GM13976 (cell line): Measurements from ENCODE around the gene IL2.

ENCODE experiments used
- DNase-seq: peaks from one replicate; pipeline ENCODE4 v3.0.0; 2012; ENCODE audit warnings: low spot score
- in situ Hi-C: fragments of 300-500 bp; cut with MboI; formaldehyde crosslinking; loops from one replicate; pipeline ENCODE4 v1.12.0; 2022; ENCODE audit warnings: low sequenced_read_pairs, mixed read lengths, inconsistent platforms; ENCODE audit not compliant: unreplicated experiment
- TF ChIP-seq, protein P1 (sequence below): IDR thresholded peaks from 2 replicates; pipeline ENCODE4 v1.5.1; 2012; ENCODE audit warnings: borderline replicate concordance, mild to moderate bottlenecking; ENCODE audit not compliant: insufficient read depth; ENCODE audit errors: extremely low read depth, missing control alignments, control extremely low read depth

The IL2 gene

DNA sequence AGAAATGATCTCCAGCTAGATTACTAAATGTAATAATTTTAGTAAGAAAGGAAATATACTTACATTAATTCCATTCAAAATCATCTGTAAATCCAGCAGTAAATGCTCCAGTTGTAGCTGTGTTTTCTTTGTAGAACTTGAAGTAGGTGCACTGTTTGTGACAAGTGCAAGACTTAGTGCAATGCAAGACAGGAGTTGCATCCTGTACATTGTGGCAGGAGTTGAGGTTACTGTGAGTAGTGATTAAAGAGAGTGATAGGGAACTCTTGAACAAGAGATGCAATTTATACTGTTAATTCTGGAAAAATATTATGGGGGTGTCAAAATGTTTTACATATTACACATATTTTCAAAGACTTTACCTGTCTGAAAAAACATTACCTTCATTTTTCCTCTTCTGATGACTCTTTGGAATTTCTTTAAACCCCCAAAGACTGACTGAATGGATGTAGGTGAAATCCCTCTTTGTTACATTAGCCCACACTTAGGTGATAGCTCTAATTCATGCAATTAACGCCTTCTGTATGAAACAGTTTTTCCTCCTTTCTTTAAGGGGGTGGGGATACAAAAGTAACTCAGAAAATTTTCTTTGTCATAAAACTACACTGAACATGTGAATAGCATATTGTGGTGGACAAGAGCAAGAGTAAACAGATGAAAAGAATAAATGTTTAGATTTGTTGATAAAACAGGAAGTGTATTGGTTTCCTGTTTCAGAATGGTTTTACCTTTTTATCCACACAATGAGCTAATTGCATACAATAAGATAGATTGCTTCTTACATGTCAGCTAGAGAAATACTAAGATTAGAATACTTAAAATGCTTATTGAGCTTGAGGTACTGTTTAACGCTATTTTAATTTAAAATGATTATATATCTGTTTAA is at the start of gene IL2:
IL2 (minus strand) TSS at position 495 of the 886 bp plus-strand sequence; CDS start at position 210, 285 bp downstream.
- TF ChIP-seq, protein P1, sequence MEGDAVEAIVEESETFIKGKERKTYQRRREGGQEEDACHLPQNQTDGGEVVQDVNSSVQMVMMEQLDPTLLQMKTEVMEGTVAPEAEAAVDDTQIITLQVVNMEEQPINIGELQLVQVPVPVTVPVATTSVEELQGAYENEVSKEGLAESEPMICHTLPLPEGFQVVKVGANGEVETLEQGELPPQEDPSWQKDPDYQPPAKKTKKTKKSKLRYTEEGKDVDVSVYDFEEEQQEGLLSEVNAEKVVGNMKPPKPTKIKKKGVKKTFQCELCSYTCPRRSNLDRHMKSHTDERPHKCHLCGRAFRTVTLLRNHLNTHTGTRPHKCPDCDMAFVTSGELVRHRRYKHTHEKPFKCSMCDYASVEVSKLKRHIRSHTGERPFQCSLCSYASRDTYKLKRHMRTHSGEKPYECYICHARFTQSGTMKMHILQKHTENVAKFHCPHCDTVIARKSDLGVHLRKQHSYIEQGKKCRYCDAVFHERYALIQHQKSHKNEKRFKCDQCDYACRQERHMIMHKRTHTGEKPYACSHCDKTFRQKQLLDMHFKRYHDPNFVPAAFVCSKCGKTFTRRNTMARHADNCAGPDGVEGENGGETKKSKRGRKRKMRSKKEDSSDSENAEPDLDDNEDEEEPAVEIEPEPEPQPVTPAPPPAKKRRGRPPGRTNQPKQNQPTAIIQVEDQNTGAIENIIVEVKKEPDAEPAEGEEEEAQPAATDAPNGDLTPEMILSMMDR, result no peak
- DNase-seq, result no peak
- in situ Hi-C loops, result no loop called here

DNA sequence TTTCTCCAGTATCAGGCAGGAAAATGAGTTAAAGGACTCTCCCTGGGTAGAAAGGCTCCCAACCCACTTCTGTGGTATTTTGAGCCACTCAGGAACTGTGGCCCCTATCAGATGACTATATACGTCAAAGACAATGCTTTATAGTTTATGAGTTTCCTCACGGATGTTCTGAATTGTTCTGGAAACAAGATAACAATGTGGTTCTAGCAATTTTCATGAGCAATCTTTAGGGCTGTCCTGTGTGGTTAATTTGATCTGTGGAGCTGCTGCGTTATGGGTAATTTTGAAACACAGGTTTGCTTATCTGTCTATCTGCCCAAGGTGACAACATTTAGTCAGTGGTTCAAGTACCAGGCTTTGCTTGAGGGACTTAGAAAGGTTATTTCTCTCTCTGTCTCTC is 46.7 kb upstream of the IL2 start:
- in situ Hi-C loops, result no loop called here

DNA sequence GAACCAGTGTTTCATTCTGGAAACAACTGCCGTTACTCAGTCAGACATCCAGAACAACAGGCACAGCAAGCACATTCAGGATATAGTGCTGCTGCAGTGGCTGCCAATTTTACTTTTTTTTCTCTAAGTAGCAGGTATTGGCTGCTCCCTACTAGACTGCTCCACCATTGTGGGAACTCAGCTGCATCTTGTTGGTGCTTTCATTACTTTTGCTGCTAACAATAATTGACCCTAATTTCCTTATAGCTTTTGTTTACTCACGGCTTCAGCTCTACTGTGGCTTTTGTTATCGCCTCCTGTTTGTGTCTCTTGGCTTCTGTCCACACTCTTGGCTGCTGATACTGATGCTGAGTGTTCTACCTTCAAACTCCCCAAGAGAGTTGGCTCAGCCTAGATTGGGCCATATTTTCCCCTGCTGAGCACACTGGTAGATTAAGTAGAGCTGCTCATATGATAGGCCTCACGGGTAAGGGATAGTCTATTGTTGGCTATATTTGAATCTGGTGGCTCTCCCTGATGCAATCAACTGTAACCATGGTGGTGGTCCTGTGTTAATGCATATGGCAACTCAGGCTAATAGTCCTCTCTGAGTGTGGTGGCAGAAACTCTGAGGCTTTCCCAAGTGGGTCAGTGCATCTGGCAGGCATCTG is 44.5 kb upstream of the IL2 start:
- in situ Hi-C loops, result no loop called here
- no peak for DNase-seq
- TF ChIP-seq, protein P1, result no peak

More for the DNA sequence above, 46.7 kb upstream of the IL2 start:
- DNase-seq, result no peak
- TF ChIP-seq, protein P1, result no peak

DNA sequence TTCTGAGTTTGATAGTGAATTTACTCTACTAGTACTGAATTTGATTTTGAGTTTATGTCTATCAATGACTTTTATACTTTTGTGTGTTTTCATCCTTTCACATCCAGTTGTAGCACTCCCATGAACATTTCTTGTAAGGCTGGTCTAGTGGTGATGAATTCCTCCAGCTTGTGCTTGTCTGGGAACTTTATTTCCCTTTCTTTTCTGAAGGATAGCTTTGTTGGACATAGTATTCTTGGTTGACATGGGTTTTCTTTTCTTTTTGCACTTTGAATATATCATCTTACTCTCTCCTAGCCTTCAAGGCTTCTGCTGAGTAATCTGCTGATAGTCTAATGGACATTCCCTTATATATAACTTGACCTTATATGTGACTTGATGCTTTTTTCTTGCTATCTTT is 32.5 kb upstream of the IL2 start:
- TF ChIP-seq, protein P1, result no peak
- in situ Hi-C loops, result no loop called here
- DNase-seq, result no peak

DNA sequence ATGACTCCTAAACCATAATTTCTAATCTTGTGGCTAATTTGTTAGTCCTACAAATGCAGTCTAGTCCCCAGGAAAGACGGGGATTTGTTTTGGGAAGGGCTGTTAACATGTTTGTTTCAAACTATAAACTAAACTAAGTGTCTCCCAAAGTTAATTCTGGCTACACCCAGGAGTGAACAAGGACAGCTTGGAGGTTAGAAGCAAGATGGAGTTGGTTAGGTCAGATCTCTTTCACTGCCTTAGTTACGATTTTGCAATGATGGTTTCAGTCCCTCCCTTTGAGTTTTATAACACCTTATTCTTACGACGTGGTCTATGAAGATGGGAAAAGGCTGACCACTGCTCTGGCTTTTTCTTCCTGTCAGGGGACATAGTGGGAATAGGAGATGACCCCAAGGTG is 27.0 kb upstream of the IL2 start:
- DNase-seq, result no peak
- TF ChIP-seq, protein P1, result no peak
- in situ Hi-C loops, result no loop called here

DNA sequence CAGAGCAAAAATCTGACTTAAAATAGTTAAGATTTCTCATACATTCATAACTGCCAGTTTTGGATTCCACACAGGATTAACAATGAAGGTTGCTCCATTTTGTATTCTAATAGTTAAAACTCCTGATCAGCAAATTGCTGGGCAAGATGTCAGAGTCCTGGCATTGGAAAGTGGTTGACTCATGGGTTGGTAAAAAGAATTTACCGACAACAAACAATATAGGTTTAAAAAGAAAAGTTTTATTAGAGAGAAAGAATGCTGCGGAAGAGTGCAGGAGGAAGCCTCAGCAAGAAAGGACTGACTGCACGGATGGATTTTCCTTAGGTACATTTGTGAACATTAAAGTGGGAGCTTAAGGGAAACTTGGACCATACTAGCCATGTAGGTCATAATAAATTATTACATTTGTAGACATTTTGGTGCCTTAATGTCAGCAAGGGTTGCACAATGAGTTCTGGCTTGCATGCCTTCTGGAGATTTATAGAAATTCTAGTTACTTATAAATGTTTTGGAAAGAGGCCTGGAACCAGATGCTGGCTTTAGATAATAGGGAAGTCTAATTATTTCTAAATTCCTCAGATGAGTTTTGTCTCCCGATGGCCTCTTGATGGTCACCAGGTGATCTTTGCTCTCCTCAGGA is 25.4 kb upstream of the IL2 start:
- no peak for DNase-seq
- TF ChIP-seq, protein P1, result no peak
- in situ Hi-C loops, result no loop called here
